Progenitor cell of endocrine pancreas (in vitro differentiated cells): ENCODE results near the gene FNDC1. TPM values are rescaled to one million over a fixed set of nuclear protein-coding genes. Genes with fewer than 3 reads are reported as not detected.

ENCODE experiments used
- DNase-seq: peaks from one replicate; pipeline ENCODE4 v3.0.0; 2021; ENCODE audit warnings: low spot score; ENCODE audit not compliant: unreplicated experiment
- H3K27ac Mint-ChIP-seq: 2 replicates; pipeline ENCODE4 v1.8.0; 2021; ENCODE audit warnings: mild to moderate bottlenecking, moderate library complexity, mixed read lengths
- H3K27me3 Mint-ChIP-seq: 2 replicates; pipeline ENCODE4 v1.8.0; 2021; ENCODE audit warnings: mixed read lengths
- H3K36me3 Mint-ChIP-seq: 2 replicates; pipeline ENCODE4 v1.8.0; 2022; ENCODE audit warnings: mixed read lengths; ENCODE audit not compliant: insufficient read depth
- H3K4me1 Mint-ChIP-seq: 2 replicates; pipeline ENCODE4 v1.8.0; 2021; ENCODE audit warnings: low read depth, mixed read lengths
- H3K4me3 Mint-ChIP-seq: 2 replicates; pipeline ENCODE4 v1.8.0; 2021; ENCODE audit warnings: low read depth, mild to moderate bottlenecking, moderate library complexity, mixed read lengths
- H3K9me3 Mint-ChIP-seq: 2 replicates; pipeline ENCODE4 v1.8.0; 2021; ENCODE audit warnings: low read depth, mixed read lengths
- total RNA-seq: library from RNA; stranded (reverse); gene quantifications from 2 replicates; pipeline ENCODE4 v1.2.1, GENCODE V29; 2021
- TF ChIP-seq, protein P1 (sequence below): fragments of 200-600 bp; sonication (generic); IDR thresholded peaks from one replicate; pipeline ENCODE4 v1.5.0; 2021; ENCODE audit warnings: antibody characterized with exemption, mild to moderate bottlenecking; ENCODE audit not compliant: unreplicated experiment

FNDC1 gene
- total RNA-seq, 1 donor from 2014 or later, result 0.07 TPM

DNA sequence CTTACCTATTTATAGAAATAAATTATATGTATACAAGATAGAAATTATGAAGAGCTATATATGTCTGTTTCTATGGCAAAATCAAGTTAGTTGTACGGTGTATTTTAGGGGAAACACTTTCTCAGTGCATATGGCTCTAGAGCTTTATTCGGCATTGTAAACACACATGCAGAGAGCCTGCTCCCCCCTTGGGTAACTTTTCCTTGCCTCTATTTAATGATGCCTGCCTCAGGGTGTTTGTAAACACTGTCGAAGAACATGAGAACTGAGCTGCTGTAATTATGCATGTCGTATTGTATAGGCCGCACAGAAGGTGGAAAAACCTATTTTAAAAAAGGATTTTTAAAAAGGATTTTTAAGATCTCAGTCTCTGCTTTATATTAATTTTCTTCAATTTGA lies 133.4 kb downstream of the FNDC1 start:
- Mint-ChIP-seq H3K4me3 (no peak overlapping the region), H3K27me3 (no peaks in the 10 kb centered on the region), H3K9me3 (peaks cover 3% of the 10 kb centered on the region), H3K4me1 (peaks cover 2% of the 10 kb centered on the region), H3K27ac (no peak overlapping the region), H3K36me3 (no peaks in the 10 kb centered on the region)
- TF ChIP-seq, protein P1, sequence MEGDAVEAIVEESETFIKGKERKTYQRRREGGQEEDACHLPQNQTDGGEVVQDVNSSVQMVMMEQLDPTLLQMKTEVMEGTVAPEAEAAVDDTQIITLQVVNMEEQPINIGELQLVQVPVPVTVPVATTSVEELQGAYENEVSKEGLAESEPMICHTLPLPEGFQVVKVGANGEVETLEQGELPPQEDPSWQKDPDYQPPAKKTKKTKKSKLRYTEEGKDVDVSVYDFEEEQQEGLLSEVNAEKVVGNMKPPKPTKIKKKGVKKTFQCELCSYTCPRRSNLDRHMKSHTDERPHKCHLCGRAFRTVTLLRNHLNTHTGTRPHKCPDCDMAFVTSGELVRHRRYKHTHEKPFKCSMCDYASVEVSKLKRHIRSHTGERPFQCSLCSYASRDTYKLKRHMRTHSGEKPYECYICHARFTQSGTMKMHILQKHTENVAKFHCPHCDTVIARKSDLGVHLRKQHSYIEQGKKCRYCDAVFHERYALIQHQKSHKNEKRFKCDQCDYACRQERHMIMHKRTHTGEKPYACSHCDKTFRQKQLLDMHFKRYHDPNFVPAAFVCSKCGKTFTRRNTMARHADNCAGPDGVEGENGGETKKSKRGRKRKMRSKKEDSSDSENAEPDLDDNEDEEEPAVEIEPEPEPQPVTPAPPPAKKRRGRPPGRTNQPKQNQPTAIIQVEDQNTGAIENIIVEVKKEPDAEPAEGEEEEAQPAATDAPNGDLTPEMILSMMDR, result no peak
- no peak for DNase-seq

DNA sequence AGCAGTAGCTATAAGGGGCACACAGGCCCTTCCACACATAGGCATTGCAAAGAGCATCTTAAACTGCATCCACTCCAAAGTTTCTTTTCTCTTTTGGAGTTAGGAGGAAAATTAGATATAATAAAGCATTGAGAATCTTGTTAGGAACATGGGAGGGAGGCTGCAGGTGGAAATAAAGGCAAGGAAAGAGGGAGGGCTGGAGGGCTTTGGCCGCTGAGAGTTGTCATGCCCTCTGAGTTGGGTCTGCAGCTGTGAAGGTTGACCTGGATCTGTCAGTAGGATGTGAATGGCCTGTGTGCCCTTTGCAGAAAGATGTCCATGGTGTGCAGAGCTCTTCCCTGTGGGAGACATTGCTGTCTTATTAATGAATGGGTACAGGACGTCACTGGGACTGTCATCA lies 134.0 kb downstream of the FNDC1 start:
- Mint-ChIP-seq H3K36me3 (no peaks in the 10 kb centered on the region), H3K4me1 (peaks cover 2% of the 10 kb centered on the region), H3K4me3 (no peak overlapping the region), H3K27me3 (no peaks in the 10 kb centered on the region), H3K9me3 (no peaks in the 10 kb centered on the region), H3K27ac (no peak overlapping the region)
- DNase-seq, result no peak
- TF ChIP-seq, protein P1, result no peak

DNA sequence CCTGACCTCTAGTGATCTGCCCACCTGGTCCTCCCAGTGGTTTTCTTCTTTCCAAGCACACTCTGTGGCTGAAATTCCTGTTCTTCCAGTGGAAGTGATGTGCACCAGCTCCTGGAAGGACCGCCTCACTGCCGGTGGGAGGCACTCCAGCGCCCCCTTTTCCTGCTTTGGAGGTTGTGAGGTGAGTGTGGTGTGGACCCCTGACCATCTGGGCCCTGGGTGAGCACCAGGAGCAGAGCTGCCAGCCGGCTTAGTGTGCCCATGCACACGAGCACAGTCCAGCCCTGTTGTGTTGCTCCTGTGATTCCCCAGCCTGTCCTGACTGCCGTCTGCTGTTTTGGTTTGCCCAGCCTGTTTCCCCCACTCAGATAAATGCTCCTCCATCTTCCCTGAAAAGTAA lies 134.6 kb downstream of the FNDC1 start:
- H3K36me3 Mint-ChIP-seq, result no peaks in the 10 kb centered on the region

DNA sequence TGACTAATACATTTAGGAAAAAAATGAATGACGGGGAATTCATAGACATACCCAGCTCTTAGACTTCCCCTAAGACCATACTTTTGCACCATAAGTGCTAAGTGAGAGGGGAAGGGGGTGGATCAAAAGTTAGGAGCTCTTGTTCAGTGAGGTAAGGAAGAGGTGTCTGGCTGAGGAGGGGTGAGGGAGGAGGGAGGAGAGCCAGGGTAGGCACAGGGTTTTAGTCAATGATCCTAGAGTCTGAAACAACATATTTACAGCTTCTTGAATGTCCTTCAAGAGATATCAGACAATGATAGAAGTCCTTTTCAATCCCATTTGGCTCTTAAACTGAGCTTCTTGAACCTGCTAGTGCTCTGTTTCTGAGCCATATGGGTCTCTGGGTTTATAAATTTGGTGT lies 135.4 kb downstream of the FNDC1 start:
- Mint-ChIP-seq H3K4me3 (no peak overlapping the region), H3K4me1 (peaks cover 2% of the 10 kb centered on the region), H3K27ac (no peak overlapping the region), H3K36me3 (no peaks in the 10 kb centered on the region), H3K9me3 (no peaks in the 10 kb centered on the region), H3K27me3 (no peaks in the 10 kb centered on the region)
- no peak for DNase-seq
- TF ChIP-seq, protein P1, result no peak

More for the DNA sequence above, 134.6 kb downstream of the FNDC1 start:
- no peak for DNase-seq
- Mint-ChIP-seq H3K27me3 (no peaks in the 10 kb centered on the region), H3K27ac (no peak overlapping the region), H3K9me3 (no peaks in the 10 kb centered on the region), H3K4me3 (no peak overlapping the region), H3K4me1 (peaks cover 2% of the 10 kb centered on the region)
- TF ChIP-seq, protein P1, result no peak

DNA sequence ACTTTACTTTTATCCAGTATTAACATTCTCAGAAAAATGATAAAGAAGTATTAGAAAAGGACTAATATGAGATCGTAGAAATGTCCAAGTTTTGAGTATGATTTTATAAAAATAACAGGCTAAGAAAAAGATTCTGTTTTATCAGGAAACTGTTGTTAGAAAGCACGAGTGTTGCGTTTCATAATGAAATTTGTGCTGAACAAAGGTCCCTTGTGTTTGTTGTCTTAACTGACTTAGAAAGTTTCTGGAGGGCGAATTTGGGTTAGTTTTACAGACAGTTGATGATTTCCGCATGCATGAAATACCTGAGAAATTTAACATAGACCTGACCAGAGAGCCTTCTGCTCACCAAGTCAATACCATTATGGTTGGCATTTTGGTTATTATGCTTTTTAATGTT lies 136.0 kb downstream of the FNDC1 start:
- Mint-ChIP-seq H3K4me3 (no peak overlapping the region), H3K27me3 (no peaks in the 10 kb centered on the region), H3K36me3 (no peaks in the 10 kb centered on the region), H3K9me3 (no peaks in the 10 kb centered on the region), H3K4me1 (peaks cover 2% of the 10 kb centered on the region), H3K27ac (no peak overlapping the region)
- TF ChIP-seq, protein P1, result no peak
- DNase-seq, result no peak
